Activated T-cell treated with anti-CD3 and anti-CD28 coated beads, Interleukin-2, amount 50 U/mL, for 4 hours (primary cell): ENCODE data around the gene HOGA1. TPM values are rescaled to one million over a fixed set of nuclear protein-coding genes. Genes with fewer than 3 reads are reported as not detected.

Experiments used
- ATAC-seq, 2 donors: fragments of 200-7000 bp; cut with Tn5 transposase; one replicate each; pipeline ENCODE4 v1.10.0; 2021
- DNase-seq: peaks from one replicate; pipeline ENCODE4 v3.0.0-alpha.2; 2020
- H3K27me3 Mint-ChIP-seq: one replicate; pipeline ENCODE4 v1.8.0; 2021; ENCODE audit warnings: low read depth, mixed read lengths
- H3K36me3 Mint-ChIP-seq: one replicate; pipeline ENCODE4 v1.8.0; 2022; ENCODE audit warnings: mixed read lengths; ENCODE audit not compliant: insufficient read depth
- H3K4me1 Mint-ChIP-seq: one replicate; pipeline ENCODE4 v1.8.0; 2021; ENCODE audit warnings: low read depth, mixed read lengths
- H3K4me3 Mint-ChIP-seq: one replicate; pipeline ENCODE4 v1.8.0; 2021; ENCODE audit warnings: mild to moderate bottlenecking, moderate library complexity, mixed read lengths
- H3K9me3 Mint-ChIP-seq: one replicate; pipeline ENCODE4 v1.8.0; 2021; ENCODE audit warnings: mixed read lengths
- total RNA-seq, 3 donors: library from RNA; stranded (reverse); gene quantifications; one replicate each; pipeline ENCODE4 v1.2.1, GENCODE V29; 2021

The HOGA1 gene
- total RNA-seq, 3 donors from 2014 or later = not detected

- H3K27me3 Mint-ChIP-seq = peaks cover 6% of the 10 kb centered on the region
- no peak for ATAC-seq
- H3K36me3 Mint-ChIP-seq = no peaks in the 10 kb centered on the region
- no peaks in the 10 kb centered on the region for H3K9me3 Mint-ChIP-seq
- DNase-seq = no peak
- H3K4me3 Mint-ChIP-seq = no peak overlapping the region
- no peaks in the 10 kb centered on the region for H3K4me1 Mint-ChIP-seq
Measured at GRCh38 chr10:97582169-97582568, 2.0 kb upstream of the HOGA1 start.

GRCh38 chr10:97583476-97583875 lies 713 bp upstream of the HOGA1 start:
- Mint-ChIP-seq H3K4me1 (no peaks in the 10 kb centered on the region), H3K27me3 (peaks cover 3% of the 10 kb centered on the region), H3K9me3 (no peaks in the 10 kb centered on the region), H3K36me3 (no peaks in the 10 kb centered on the region), H3K4me3 (no peak overlapping the region)
- ATAC-seq (no peak), DNase-seq (no peak)

- no peaks in the 10 kb centered on the region for H3K9me3 Mint-ChIP-seq
- no peaks in the 10 kb centered on the region for H3K4me1 Mint-ChIP-seq
- H3K4me3 Mint-ChIP-seq = no peak overlapping the region
- H3K27me3 Mint-ChIP-seq = peaks cover 1% of the 10 kb centered on the region
- no peaks in the 10 kb centered on the region for H3K36me3 Mint-ChIP-seq
- no peak for ATAC-seq
- DNase-seq = no peak
Measured at GRCh38 chr10:97584798-97585438, 729 bp downstream of the HOGA1 start.

GRCh38 chr10:97585439-97585811 lies 1.2 kb downstream of the HOGA1 start:
- no peaks in the 10 kb centered on the region for H3K9me3 Mint-ChIP-seq
- no peak for ATAC-seq
- H3K4me1 Mint-ChIP-seq = peaks cover under 1% of the 10 kb centered on the region
- no peak overlapping the region for H3K4me3 Mint-ChIP-seq
- H3K36me3 Mint-ChIP-seq = no peaks in the 10 kb centered on the region
- DNase-seq = no peak
- H3K27me3 Mint-ChIP-seq = no peaks in the 10 kb centered on the region

- H3K27me3 Mint-ChIP-seq = no peaks in the 10 kb centered on the region
- peaks cover 2% of the 10 kb centered on the region for H3K4me1 Mint-ChIP-seq
- H3K9me3 Mint-ChIP-seq = no peaks in the 10 kb centered on the region
- DNase-seq = no peak
- ATAC-seq = no peak
- no peaks in the 10 kb centered on the region for H3K36me3 Mint-ChIP-seq
- H3K4me3 Mint-ChIP-seq = no peak overlapping the region
Measured at GRCh38 chr10:97587183-97587582, 3.0 kb downstream of the HOGA1 start.

- Mint-ChIP-seq H3K9me3 (no peaks in the 10 kb centered on the region), H3K4me1 (peaks cover 2% of the 10 kb centered on the region), H3K27me3 (no peaks in the 10 kb centered on the region), H3K36me3 (no peaks in the 10 kb centered on the region), H3K4me3 (no peak within 1 kb of the TSS)
- ATAC-seq = no peak
- DNase-seq = no peak
Measured at GRCh38 chr10:97589479-97589878, 5.3 kb downstream of the HOGA1 start, which contains the start of gene C10orf62. TSS of gene C10orf62 (plus strand) at chr10:97589721. CDS start at chr10:97589898, 177 bp downstream.

GRCh38 chr10:97590082-97590747 lies 6.0 kb downstream of the HOGA1 start:
- ATAC-seq (no peak), DNase-seq (no peak)
- H3K9me3 Mint-ChIP-seq = no peaks in the 10 kb centered on the region
- H3K4me1 Mint-ChIP-seq = peaks cover 2% of the 10 kb centered on the region
- H3K36me3 Mint-ChIP-seq = no peaks in the 10 kb centered on the region
- H3K4me3 Mint-ChIP-seq = no peak overlapping the region
- no peaks in the 10 kb centered on the region for H3K27me3 Mint-ChIP-seq

- no peaks in the 10 kb centered on the region for H3K36me3 Mint-ChIP-seq
- no peaks in the 10 kb centered on the region for H3K27me3 Mint-ChIP-seq
- peaks cover 2% of the 10 kb centered on the region for H3K4me1 Mint-ChIP-seq
- ATAC-seq (no peak), DNase-seq (no peak)
- H3K4me3 Mint-ChIP-seq = no peak overlapping the region
- H3K9me3 Mint-ChIP-seq = no peaks in the 10 kb centered on the region
Measured at GRCh38 chr10:97590748-97591495, 6.7 kb downstream of the HOGA1 start.

GRCh38 chr10:97593421-97593820 lies 9.2 kb downstream of the HOGA1 start:
- H3K36me3 Mint-ChIP-seq = no peaks in the 10 kb centered on the region
- H3K4me3 Mint-ChIP-seq = no peak overlapping the region
- H3K9me3 Mint-ChIP-seq = no peaks in the 10 kb centered on the region
- H3K4me1 Mint-ChIP-seq = peaks cover 2% of the 10 kb centered on the region
- H3K27me3 Mint-ChIP-seq = no peaks in the 10 kb centered on the region
- no peak for ATAC-seq
- DNase-seq = no peak

- Mint-ChIP-seq H3K4me1 (no peaks in the 10 kb centered on the region), H3K9me3 (no peaks in the 10 kb centered on the region), H3K36me3 (no peaks in the 10 kb centered on the region), H3K4me3 (no peak overlapping the region), H3K27me3 (no peaks in the 10 kb centered on the region)
- no peak for ATAC-seq
- DNase-seq = no peak
Measured at GRCh38 chr10:97596101-97597082, 12.2 kb downstream of the HOGA1 start.

- Mint-ChIP-seq H3K4me1 (no peaks in the 10 kb centered on the region), H3K4me3 (no peak overlapping the region), H3K36me3 (no peaks in the 10 kb centered on the region), H3K27me3 (no peaks in the 10 kb centered on the region), H3K9me3 (no peaks in the 10 kb centered on the region)
- ATAC-seq = no peak
- no peak for DNase-seq
Measured at GRCh38 chr10:97597778-97598177, 13.6 kb downstream of the HOGA1 start.

GRCh38 chr10:97598407-97599271 lies 14.4 kb downstream of the HOGA1 start:
- no peaks in the 10 kb centered on the region for H3K27me3 Mint-ChIP-seq
- DNase-seq (no peak), ATAC-seq (no peak)
- H3K36me3 Mint-ChIP-seq = no peaks in the 10 kb centered on the region
- no peaks in the 10 kb centered on the region for H3K9me3 Mint-ChIP-seq
- H3K4me3 Mint-ChIP-seq = no peak overlapping the region
- H3K4me1 Mint-ChIP-seq = no peaks in the 10 kb centered on the region

GRCh38 chr10:97599272-97599619 lies 15.1 kb downstream of the HOGA1 start:
- Mint-ChIP-seq H3K9me3 (no peaks in the 10 kb centered on the region), H3K27me3 (no peaks in the 10 kb centered on the region), H3K36me3 (no peaks in the 10 kb centered on the region), H3K4me1 (no peaks in the 10 kb centered on the region), H3K4me3 (no peak overlapping the region)
- no peak for ATAC-seq
- DNase-seq = no peak
